Esophagus muscularis mucosa (tissue), 4 donors: ENCODE results near the gene CAMK2G. TPM values are rescaled to one million over a fixed set of nuclear protein-coding genes. Genes with fewer than 3 reads are reported as not detected.

ENCODE experiments used
- DNase-seq: peaks from one replicate; pipeline ENCODE4 v3.0.0-alpha.2; 2017; ENCODE audit errors: extremely low spot score
- H3K27ac ChIP-seq, 4 donors: fragments of 200-600 bp; sonication (generic); replicated peaks in 1 of 4; 1 replicate in 3 of 4; 2 replicates in 1 of 4; pipeline ENCODE4 v1.5.1; 2016 to 2019; ENCODE audit warnings: mild to moderate bottlenecking in 1 of 4
- H3K27me3 ChIP-seq, 4 donors: fragments of 200-600 bp; sonication (generic); one replicate each; pipeline versions ENCODE4 v1.5.1 to v1.6.0; 2016 to 2019
- H3K36me3 ChIP-seq, 4 donors: fragments of 200-600 bp; sonication (generic); one replicate each; pipeline ENCODE4 v1.5.1; 2016 to 2019
- H3K4me1 ChIP-seq, 4 donors: fragments of 200-600 bp; sonication (generic); one replicate each; pipeline ENCODE4 v1.5.1; 2016 to 2019
- H3K4me3 ChIP-seq, 4 donors: fragments of 200-600 bp; sonication (generic); 1 replicate in 2 of 4; 2 replicates in 2 of 4; pipeline ENCODE4 v1.5.1; 2016 to 2019; ENCODE audit warnings: mild to moderate bottlenecking in 4 of 4, moderate library complexity in 1 of 4
- H3K9me3 ChIP-seq, 4 donors: fragments of 200-600 bp; sonication (generic); 1 replicate in 3 of 4; 2 replicates in 1 of 4; pipeline ENCODE4 v1.5.1; 2016 to 2019
- CTCF ChIP-seq, 3 experiments: fragments of 200-600 bp in 2 of 3; fragments of 450-650 bp in 1 of 3; sonication (generic) in 2 of 3; IDR thresholded peaks; one replicate each; pipeline ENCODE4 v1.5.1; 2017 to 2019; ENCODE audit warnings: antibody characterized with exemption in 3 of 3, mild to moderate bottlenecking in 2 of 3, moderate library complexity in 1 of 3
- EP300 ChIP-seq: sonication (generic); formaldehyde crosslinking; IDR thresholded peaks from one replicate; pipeline ENCODE4 v1.6.1; 2017; ENCODE audit warnings: antibody characterized with exemption
- POLR2A ChIP-seq: fragments of 450-650 bp; IDR thresholded peaks from one replicate; pipeline ENCODE4 v1.6.1; 2017; ENCODE audit warnings: antibody characterized with exemption, moderate library complexity, mild to moderate bottlenecking, low read depth
- POLR2AphosphoS5 ChIP-seq, 2 donors: sonication (generic); formaldehyde crosslinking; IDR thresholded peaks; one replicate each; pipeline ENCODE4 v1.6.1; 2017; ENCODE audit warnings: antibody characterized with exemption in 2 of 2
- WGBS: methylation state at CpG from one replicate; pipeline ENCODE4 v1.1.5; 2018; 5-methylcytosine and 5-hydroxymethylcytosine counted together
- intact Hi-C: fragments of 100-400 bp; cut with DNase I; formaldehyde crosslinking; loops from one replicate; pipeline ENCODE4 v1.15.1; 2023
- total RNA-seq, 4 donors: library from RNA; depleted of rRNA; stranded (reverse); fragments of >200 nt; gene quantifications; one replicate each; pipeline versions ENCODE4 v1.1.0 to v1.2.1, GENCODE V29; 2016

Gene CAMK2G
- total RNA-seq, 4 donors from 2014 or later, result 96.4 to 201 (median 159) TPM

DNA sequence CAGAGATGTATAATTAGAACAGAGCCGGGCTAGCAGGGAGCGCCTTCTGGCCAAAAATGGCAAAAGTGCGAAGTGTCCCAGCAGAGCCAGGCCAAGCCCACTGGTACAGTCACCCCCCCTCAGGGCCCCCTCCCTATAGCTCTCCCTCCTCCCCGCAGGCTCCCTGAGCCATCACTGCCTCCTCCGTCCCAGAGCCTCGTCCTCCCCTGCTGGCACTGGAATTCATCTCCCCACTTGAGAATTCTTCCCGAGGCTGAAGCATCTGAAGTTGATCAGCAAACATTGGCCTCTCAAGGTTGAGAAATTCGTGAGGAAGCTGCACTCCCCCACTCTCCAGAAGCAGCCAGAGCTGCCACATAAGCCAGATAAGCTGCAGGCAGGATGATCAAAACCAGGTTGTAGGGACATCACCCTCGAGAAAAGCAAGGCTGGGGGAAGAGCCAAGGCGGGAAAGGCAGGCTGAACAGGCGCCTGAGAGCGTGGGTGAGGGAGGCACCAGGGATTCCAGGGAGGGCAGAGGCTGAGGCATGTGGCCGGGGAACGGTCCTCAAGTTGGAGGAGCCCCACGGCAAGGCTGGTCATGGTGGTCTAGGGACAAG, 23.4 kb downstream of the CAMK2G start:
- peak; percentile 93 for DNase-seq
- peak; percentile 68 to 81 for TF ChIP-seq POLR2AphosphoS5 (IDR thresholded peaks at IDR 0.05)
- TF ChIP-seq EP300, result no peak
- Histone ChIP-seq H3K4me3 (peak overlapping the region; percentile 2 to 20 (median 8)), H3K27ac (peak overlapping the region; percentile 86 to 93 (median 92)), H3K36me3 (peaks cover 26 to 66% (median 56%) of the 10 kb centered on the region in 4 donors), H3K9me3 (no peaks in the 10 kb centered on the region), H3K4me1 (peaks cover 22 to 79% (median 74%) of the 10 kb centered on the region in 4 donors), H3K27me3 (no peaks in the 10 kb centered on the region)
- intact Hi-C loops, result loop anchor here (1.0 kb wide), 1 partner anchor 22 kb away; no protein-coding TSS in a partner anchor
- 36% methylated on average over 11 of the region's 15 CpGs for WGBS

- Histone ChIP-seq H3K36me3 (peaks cover 26 to 71% (median 59%) of the 10 kb centered on the region in 4 donors), H3K9me3 (no peaks in the 10 kb centered on the region), H3K4me3 (peak overlapping the region in 1 of 4 donors; percentile 13), H3K4me1 (peaks cover 22 to 71% (median 67%) of the 10 kb centered on the region in 4 donors), H3K27ac (peak overlapping the region; percentile 86 to 93 (median 92)), H3K27me3 (no peaks in the 10 kb centered on the region)
- intact Hi-C loops, result loop anchor here (1.0 kb wide), 1 partner anchor 23 kb away; no protein-coding TSS in a partner anchor
- DNase-seq, result no peak
- WGBS, result 67% methylated on average over 6 of the region's 8 CpGs
- no peak for TF ChIP-seq EP300
- no peak for TF ChIP-seq CTCF (IDR thresholded peaks at IDR 0.05)
- TF ChIP-seq POLR2AphosphoS5 (IDR thresholded peaks at IDR 0.05), result no peak
- no peak for TF ChIP-seq POLR2A
Measured at GRCh38 chr10:73850211-73850610, 24.1 kb downstream of the CAMK2G start.

- TF ChIP-seq EP300 (no peak), POLR2AphosphoS5 (IDR thresholded peaks at IDR 0.05) (peak; percentile 49 to 84), CTCF (IDR thresholded peaks at IDR 0.05) (peak in 2 of 3 experiments; percentile 100)
Measured at GRCh38 chr10:73848821-73849489, 25.4 kb downstream of the CAMK2G start.

DNA sequence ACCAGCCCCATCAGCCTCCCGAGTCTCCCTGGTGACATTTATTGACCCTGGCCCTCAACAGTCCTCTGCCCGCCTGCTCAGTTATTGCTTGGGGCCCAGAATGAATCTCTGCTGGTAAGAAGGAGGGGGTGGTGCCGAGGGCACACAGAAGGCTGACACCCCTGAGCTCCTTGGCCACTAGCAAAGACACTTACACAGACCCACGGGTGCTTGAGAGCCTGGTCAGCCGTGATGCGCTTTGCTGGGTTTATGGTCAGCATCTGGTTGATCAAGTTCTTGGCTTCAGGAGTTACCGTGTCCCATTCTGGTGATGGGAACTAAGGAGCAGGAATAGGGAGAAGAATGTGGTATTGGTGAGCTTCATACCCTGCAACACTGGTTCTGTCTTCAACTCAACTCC, 27.3 kb downstream of the CAMK2G start:
- no peaks in the 10 kb centered on the region for H3K27me3 ChIP-seq
- WGBS, result 89% methylated on average over 5 of the region's 7 CpGs
- no peak overlapping the region for H3K27ac ChIP-seq
- TF ChIP-seq CTCF (IDR thresholded peaks at IDR 0.05), result no peak
- no peak for TF ChIP-seq POLR2A
- TF ChIP-seq POLR2AphosphoS5 (IDR thresholded peaks at IDR 0.05), result no peak
- no peak for TF ChIP-seq EP300
- H3K9me3 ChIP-seq, result no peaks in the 10 kb centered on the region
- peaks cover 22 to 40% (median 35%) of the 10 kb centered on the region in 4 donors for H3K4me1 ChIP-seq
- intact Hi-C loops, result no loop called here
- DNase-seq, result no peak
- no peak overlapping the region for H3K4me3 ChIP-seq
- H3K36me3 ChIP-seq, result peaks cover 45 to 75% (median 70%) of the 10 kb centered on the region in 4 donors

More at GRCh38 chr10:73848821-73849489, 25.4 kb downstream of the CAMK2G start:
- H3K27ac ChIP-seq, result peak overlapping the region; percentile 86 to 93 (median 92)
- no peak overlapping the region for H3K4me3 ChIP-seq
- 38% methylated on average over 17 of the region's 17 CpGs for WGBS
- intact Hi-C loops, result loop anchor here (1.0 kb wide), 1 partner anchor 30 kb away; no protein-coding TSS in a partner anchor
- H3K4me1 ChIP-seq, result peaks cover 22 to 59% (median 54%) of the 10 kb centered on the region in 4 donors
- peaks cover 29 to 74% (median 66%) of the 10 kb centered on the region in 4 donors for H3K36me3 ChIP-seq
- H3K27me3 ChIP-seq, result no peaks in the 10 kb centered on the region
- H3K9me3 ChIP-seq, result no peaks in the 10 kb centered on the region
- peak; percentile 97 for DNase-seq

- TF ChIP-seq EP300, result no peak
- TF ChIP-seq POLR2A, result no peak
- TF ChIP-seq POLR2AphosphoS5 (IDR thresholded peaks at IDR 0.05), result no peak
- no peak for TF ChIP-seq CTCF (IDR thresholded peaks at IDR 0.05)
- Histone ChIP-seq H3K27me3 (no peaks in the 10 kb centered on the region), H3K27ac (peak overlapping the region in 1 of 4 donors; percentile 15), H3K36me3 (peaks cover 74 to 98% (median 93%) of the 10 kb centered on the region in 4 donors), H3K4me1 (peaks cover 0 to 8% (median 0%) of the 10 kb centered on the region in 4 donors), H3K4me3 (no peak overlapping the region), H3K9me3 (no peaks in the 10 kb centered on the region)
- intact Hi-C loops, result no loop called here
- DNase-seq, result no peak
- WGBS, result 81% methylated on average over 5 of the region's 5 CpGs
Measured at GRCh38 chr10:73843261-73843660, 31.1 kb downstream of the CAMK2G start.
